Inferior parietal cortex (tissue), 1 donor: ENCODE results near the gene TSPAN3.

Experiments used
- DNase-seq: peaks from one replicate; pipeline ENCODE4 v3.0.0-alpha.2; 2016; ENCODE audit errors: extremely low spot score

The TSPAN3 gene

DNA sequence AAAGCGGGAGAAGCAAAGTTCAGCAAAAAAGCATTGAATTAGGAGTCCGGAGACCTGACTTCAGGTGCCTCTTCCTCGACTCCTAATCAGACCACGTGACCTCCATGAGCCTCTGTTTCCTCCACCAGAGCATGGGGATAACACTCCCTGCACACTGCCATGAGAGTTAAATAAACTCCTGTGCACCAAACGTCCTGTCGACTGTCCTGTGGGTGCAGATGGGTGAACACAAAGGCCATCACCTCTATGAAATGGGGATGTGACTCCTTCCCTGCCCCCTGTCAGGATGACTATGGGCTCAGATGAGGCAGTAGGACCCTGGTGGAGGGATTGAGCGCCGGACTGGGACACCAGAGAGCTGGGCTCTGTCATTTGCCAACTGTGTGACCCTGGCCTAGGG is 13.5 kb upstream of the TSPAN3 start:
- no peak for DNase-seq

DNA sequence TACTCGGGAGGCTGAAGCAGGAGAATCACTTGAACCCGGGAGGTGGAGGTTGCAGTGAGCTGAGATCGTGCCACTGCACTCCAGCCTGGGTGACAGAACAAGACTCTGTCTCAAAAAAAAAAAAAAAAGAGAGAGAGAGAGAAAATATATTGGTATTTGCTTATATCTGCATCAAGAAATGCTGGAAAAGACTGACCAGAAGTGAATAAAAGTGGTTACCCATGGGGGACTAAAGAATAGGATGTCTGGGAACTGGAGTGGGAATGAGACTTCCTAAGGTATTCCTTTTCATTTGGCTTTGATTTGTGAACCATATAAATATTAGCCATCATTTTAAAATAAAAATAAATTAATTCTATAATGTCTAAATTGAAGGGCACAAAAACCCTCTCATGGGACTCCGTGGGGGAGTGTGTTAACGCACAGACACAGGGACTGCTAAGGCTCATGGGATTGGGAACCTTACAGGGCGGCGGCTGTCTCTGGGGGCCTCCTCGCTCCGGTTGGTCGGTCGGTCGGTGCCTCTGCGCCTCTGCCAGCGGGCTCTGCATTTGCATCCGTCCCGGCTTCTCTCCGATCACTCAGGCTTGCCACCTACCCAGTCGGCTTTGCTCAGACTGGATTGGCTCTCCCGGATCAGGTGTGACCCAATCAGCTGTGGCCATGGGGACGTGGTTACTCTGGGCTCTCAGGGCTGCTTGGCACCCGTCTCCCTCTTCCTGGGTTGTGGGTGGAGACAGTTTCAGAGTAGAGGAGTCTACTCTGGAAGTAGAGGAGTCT is 12.7 kb upstream of the TSPAN3 start:
- DNase-seq: peak; percentile 74

DNA sequence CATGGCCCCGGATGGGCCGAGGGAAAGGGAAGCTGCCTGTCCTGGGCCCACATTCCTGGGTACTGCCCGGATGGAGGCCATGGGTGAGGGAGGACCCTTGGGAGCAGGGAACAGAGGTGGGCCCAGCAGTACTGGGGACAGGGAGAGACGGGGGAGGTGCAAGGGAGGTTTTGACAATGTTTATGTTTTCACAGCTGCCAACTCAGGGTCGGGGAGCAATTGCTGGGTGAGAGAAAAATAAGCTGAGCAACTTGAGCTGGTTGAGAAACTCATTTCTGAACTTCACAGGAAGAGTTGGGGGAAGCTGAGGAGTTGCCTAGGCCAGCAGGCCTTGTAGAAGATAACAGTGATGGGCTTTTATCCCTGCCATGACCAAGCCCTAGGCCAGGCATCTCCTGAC is 11.1 kb upstream of the TSPAN3 start:
- no peak for DNase-seq

DNA sequence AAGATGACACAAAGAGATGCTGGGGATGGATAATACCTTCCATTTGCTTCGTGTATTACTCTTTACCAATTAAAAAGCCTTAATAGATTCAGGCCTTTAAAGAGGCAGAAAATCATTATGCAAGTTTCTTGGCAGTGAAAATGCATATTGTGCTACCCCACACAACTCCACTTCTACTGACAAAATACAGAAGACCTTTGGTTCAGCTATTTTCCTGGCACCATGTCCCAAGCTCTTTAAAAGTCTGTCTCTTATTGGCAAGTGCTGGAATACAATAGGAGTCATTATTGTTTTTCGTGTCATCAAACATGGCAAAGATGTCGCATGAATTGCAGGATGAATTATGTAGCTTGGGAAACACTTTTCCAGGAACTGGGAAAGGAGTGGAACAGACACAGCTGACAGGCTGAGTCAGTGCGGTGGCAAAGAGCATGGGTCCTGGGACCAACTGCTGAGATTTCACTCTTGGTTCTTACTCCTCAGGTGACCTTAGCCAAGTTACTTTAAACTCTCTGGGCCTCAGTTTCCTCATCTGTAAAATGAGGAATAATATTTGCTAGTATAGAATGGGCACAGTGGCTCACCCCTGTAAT is 5.5 kb upstream of the TSPAN3 start:
- DNase-seq: peak; percentile 30

DNA sequence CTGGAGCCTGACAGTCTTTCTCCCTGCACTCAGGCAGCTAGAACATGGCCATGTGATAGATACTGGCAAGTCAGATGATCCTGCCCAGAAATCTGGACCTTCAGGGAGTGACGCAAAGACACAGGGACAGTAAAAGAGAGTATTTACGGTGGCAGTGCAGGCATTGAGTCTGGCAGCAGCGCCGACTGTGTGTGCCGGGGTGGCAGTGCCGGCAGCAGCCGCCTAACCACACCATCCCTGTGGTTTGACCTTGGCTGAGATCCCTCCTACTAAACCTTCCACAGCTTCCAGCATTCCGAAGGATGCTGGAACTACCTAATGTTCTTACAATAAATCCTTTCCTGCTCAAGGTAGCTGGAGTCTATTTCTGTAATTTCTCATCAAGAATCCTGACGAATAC is 4.6 kb upstream of the TSPAN3 start:
- DNase-seq: no peak

DNA sequence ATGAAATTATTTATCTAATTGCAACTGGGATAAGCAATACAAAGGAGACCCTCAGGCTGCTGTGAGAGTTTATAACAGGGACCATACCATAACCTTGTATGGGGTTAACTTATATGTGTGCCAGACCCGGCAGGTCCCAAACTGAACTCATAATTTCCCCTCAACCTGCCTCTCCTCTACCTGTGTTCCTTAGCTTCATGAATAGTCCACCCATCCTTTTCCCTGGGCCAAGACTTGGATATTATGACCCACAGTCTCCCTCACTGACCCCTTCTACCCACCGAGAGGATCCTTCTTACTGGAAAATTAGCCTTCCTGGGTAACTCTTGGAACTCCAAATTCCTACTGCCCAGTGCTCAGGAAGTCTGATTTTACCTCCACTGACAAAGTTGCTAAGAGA is 3.4 kb upstream of the TSPAN3 start:
- DNase-seq: no peak

DNA sequence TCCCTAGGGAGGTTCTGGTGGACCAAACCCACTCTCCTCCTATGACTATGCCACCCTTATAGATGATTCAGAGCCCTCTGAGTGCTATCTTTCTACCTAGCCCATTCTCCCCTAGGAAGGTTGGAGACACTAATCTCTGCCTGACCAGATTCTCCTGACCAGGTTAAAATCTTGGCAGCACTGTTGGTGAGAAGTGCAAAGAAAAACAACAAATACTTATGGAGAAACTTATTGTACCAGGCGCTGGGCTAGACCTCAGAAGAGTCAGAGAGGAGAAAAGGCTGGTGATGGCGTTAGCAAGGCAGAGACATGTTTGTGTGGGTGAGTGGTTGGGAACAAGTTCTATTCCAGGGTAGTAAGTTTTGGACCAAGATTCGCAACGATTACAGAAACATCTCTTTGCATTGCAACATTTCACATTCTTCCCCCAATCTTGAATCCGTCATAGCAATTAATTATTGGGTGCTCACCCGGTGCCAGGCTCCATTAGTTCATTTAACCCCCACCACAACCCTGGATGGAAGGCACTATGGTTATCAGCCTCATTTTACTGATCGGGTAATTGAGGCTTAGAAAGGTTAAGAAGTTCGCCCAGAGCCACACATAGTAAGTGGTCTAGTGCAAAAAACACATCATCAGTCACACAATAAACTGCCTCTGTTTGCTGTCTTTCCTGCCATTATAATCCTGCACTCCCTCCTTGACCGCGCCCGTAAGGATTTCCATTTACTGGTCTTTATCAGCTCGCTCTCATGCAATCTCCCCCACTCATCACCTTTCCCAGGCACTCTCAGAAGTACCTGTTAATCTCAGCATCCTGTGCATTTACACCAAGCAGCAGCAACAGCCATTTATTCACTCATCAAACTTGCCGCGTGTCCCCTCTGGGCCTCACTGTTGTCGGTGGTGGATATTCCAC is 655 bp upstream of the TSPAN3 start:
- DNase-seq: no peak

DNA sequence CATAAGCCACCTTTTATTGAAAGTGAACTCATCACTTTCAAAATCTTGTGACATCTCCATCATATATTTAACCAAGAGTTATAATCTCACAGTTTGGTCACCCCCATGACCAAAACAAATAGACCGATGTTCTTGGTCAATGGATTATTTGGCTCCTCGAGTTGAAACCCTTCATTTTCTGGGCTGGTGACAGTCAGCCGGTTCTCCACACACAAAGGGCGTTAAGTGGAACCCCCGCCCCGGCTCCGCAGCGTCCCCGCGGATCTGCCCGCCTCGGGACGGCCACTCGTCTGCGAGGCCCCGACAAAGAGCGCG is 772 bp downstream of the TSPAN3 start:
- DNase-seq: no peak

DNA sequence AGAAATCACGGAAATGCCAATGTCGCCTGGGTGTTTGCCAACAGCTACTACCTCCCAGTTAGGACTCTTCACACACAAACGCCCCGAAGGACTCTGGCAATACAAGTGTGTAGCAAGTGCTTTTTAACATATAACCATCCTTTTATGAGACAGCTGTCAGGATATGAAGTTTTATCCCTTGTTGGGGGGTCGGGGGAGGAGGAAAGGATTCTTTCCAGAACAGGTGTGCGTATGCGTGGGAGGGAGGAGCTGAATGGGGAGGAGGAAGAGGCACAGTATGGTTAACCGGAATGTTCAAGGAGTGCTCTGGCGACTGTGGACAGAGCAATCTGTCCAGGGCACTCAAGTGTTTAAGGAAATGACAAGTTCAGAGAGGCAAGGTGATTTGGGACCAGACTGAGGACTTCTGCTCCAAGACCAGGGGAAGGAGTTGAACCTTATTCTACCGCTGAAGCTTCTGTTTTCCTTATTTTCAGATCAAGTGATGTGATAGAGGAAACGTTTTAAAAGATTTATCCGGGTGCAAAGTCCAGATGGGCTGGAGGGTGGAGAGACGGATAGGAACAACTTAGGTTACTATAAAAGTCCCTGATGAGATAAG is 1.3 kb downstream of the TSPAN3 start:
- no peak for DNase-seq

DNA sequence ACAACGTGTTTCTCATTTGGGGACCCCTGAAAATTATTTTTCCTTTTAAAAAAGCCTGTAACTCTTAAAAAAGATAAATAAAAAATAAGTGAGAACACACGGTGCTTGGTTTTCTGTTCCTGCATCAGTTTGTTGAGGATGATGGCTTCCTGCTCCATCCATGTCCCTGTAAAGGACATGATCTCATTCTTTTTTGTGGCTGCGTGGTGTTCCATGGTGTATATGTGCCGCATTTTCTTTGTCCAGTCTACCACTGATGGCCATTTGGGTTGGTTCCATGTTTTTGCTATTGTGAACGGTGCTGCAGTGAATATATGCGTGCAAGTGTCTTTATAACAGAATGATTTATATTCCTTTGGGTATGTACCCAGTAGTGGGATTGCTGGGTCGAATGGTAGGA is 2.3 kb downstream of the TSPAN3 start:
- DNase-seq: no peak

DNA sequence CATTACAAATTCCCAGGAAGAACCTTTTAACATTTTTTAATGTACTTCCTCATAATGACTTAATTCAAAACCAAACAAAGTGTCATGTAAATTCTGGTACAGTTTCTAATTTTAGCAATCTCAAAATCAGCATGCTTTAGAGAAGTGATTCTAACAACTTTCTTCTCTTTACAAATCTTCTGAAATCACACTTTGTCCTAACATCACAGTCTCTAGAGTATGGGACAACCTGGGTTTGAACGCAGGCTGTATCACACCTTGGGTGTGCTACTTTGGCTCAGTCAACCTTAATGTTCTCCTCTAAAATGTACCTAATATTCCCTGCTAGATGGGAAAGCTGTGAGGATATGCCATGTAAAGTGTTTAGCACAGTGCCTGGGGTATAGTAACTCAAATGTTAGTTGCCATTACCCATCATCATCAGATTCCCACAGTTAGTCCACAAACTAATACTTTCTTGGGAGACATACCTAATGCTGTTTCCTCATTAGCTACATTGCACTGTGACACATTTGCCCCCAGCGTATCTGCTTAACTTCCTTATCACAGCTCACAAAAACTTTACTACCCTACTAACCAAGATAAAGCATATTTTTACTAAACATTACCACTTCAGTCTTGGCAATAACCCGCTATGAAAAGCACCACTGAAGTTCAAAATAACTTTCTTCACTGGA is 3.1 kb downstream of the TSPAN3 start:
- no peak for DNase-seq

DNA sequence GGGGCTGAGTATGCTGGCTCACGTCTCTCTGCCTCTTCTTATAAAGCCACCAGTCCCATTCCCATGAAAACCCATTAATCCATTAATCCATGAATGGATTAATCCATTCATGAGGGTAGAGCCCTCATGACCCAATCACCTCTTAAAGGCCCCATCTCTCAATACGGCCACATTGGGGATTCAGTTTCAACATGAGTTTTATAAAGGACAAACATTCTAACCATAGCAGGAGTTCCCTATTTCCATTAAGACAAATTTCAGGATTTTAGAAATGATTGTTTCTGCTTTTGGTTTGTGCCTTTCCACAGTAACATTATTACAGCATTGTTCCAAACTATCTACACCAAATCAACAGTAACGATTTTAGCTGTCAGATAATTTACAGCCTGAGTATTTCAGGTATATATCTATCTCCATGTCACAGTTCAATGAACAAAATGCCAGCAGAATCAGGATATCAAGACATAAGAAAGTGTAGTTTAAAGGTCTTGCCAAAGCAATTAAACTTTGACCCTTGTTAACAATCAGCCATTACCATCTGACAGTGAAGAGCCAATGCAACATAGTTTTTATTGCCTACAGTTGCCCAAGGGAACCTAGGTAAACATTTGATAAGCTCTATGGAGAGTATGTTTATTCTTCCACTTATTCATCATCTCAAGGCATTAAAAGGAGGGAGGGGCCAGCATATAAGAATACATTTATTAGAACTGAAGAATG is 3.8 kb downstream of the TSPAN3 start:
- DNase-seq: no peak

DNA sequence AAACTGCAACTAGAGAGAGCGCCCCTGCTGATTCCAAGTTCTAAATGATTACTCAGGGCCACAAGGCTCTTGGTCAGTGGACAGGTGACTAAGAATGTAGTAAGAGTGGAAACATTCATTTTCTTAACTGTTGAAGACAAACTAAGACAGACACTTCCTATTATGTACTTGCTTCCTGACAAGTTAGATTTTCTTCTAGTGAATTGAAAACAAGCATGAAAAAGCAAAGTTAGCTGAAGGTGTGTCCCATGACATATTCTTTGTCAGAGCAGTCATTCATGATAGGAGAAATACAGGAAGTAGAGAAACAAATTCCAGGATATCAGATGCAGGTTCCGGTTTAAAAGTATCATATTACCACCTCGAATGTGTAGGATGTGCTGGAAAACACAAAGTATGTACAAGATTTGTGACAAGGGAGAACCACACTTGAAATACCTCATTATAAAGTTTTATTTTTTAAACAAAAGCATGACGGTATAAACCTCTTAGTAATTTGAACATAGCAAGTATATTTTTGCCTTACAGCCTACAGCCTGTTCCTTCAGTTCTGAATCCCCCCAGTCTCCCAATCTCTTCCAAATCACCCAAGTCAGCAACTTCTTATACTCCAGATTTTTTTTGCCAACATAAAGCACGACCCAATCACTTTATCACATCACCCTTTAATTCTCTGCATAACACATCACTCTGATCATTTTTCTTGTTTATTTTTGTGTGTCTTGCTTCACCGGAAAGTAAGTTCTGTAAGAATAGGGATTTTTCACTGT is 6.2 kb downstream of the TSPAN3 start:
- DNase-seq: no peak

DNA sequence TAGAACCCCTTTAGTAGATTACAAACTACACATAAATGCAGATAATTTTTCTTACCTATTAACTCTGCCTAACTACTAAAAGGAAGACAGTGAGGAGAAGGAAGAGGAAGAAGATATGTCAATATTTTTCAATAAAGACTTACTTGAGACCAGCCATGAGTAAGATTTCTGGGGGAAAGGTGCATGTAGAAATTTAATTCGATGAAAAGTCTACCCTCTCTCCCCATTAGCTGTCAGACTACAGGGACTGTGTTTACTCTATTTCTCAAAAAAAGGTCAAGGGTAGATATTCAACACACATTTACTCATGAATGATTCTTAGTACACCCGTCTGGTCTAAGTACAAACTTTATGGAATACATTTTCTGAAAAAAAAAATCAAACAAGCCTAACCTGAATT is 6.8 kb downstream of the TSPAN3 start:
- no peak for DNase-seq

DNA sequence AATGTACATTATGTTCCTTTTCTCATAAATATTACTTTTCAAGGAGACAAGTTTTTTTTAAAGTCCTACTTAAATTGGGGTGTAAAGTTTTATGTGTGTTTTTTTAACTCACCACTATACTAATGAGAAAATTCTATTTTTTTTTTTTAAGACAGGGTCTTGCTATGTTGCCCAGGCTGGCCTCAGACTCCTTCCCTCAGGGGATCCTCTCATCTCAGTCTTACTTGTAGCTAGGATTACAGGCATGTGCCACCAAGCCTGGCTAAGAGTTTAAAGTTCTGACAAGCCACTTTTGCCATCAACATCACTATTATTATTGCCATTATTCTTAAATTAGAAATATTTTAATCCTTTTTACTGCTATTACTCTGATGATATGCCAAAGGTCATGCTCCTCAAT is 7.7 kb downstream of the TSPAN3 start:
- DNase-seq: no peak

DNA sequence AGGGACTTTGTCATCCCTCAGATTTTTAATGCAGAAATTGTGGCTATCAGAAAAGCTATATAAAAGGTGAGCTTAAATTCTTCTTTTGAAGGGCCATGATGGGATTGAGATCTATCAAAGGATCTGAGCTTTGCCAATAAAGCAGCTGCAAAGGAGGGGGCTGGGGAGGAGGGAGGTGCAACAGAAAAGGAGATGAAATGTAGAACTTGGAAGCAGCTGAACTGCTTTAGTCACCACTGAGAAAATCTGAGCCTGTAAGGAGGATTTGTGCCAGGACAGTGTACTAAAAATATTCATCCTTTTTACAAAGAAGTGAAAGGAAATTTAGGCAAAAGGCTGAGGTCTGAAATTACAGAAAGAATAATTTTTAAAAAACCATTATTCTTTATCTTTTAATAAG is 10.4 kb downstream of the TSPAN3 start:
- peak; percentile 67 for DNase-seq

DNA sequence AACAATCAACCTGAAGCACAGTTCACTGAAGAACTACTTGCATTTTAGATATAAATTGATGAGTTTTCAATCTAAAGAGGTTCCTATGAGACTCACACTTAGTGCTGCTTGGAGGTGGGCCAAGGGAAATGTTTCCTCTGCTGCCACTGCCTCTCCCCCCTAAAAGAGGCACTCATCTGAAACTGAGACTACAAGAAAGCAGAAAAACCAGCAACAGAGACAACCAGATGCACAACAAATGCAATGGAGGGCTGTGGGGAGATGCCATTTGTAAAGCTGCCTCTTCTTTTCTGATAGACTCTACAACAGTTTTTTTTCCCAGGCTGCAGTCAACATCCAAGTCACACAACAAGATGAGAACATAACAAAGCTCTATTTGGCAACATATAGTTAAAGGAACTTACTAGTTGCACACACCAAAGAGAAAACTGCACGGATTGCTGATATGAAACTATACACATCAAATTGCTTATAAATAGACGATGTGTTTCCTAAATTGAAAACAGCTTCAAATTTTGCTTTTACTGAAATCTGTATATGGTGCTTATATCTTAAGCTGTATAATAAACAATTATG is 11.0 kb downstream of the TSPAN3 start:
- DNase-seq: no peak

DNA sequence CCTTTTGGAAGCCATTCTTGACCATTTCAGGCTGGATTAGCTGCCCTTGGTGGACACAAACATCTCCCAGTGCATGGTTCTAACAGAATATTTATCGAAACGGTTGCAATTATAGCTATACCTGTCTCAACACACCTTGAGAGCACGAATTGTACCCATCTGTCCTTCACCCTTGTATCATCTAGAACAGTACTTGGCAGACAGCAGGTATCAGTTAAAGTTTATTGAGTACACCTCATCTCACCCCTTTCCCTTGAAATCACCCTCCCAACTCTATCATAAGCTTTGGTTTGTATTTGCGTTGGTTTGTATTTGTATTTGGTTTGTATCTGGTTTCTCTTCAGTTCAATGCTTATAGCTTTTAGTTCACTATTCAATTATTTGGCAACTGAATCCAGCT is 12.4 kb downstream of the TSPAN3 start:
- no peak for DNase-seq

DNA sequence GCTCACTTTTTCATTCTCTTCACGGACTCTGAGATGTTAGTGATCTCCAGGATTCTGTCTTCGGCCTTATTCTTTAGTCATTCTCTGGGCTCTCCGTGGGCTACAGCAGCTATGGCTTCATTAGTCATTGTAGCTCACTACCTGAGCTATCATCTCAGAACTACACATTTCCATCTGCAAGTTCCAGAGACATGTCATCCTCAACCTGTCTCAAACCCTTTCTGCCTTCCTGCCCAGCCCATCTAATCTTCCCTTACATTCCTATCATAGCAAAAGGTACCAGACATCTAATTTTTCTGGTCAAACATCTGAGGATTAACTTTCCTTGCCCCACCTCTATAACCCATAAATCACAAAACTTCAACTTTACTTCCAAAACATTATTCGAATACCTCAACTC is 13.2 kb downstream of the TSPAN3 start:
- DNase-seq: no peak

DNA sequence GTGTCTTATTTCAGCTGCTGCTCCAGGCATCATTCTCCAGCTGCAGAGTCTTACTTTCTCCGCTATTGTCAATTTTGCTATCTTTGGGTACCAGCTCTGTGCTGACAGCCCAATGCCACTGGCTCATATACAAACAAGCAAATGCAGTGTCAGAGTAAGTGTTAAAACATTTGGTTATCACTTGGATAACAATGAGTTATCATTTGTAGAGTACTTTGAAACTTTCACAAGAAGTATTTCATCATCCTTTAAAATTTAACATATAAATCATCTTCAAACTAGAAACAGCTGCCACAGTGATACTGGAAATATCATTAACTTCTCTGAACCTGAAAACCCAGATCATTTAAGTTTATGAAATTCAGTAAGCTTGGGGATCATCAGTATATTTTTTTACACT is 13.8 kb downstream of the TSPAN3 start:
- no peak for DNase-seq
